HL-60 (cell line): ENCODE data around the gene RNF138.

ENCODE experiments used
- GABPA ChIP-seq: IDR thresholded peaks from 2 replicates; pipeline ENCODE4 v1.6.1; 2012; ENCODE audit warnings: low read depth
- POLR2AphosphoS5 ChIP-seq: IDR thresholded peaks from 2 replicates; pipeline ENCODE4 v1.6.1; 2012; ENCODE audit warnings: low read depth
- SPI1 ChIP-seq: IDR thresholded peaks from 2 replicates; pipeline ENCODE4 v1.6.1; 2012; ENCODE audit warnings: low read depth, mild to moderate bottlenecking, borderline replicate concordance
- TF ChIP-seq, protein P1 (sequence below): IDR thresholded peaks from one replicate; pipeline ENCODE4 v1.5.1; 2011; ENCODE audit warnings: low read length, control low read depth, inconsistent platforms; ENCODE audit not compliant: insufficient read depth
- TF ChIP-seq, protein P2 (sequence below): IDR thresholded peaks from 2 replicates; pipeline ENCODE4 v1.6.1; 2012; ENCODE audit warnings: low read depth; ENCODE audit not compliant: insufficient replicate concordance

DNA sequence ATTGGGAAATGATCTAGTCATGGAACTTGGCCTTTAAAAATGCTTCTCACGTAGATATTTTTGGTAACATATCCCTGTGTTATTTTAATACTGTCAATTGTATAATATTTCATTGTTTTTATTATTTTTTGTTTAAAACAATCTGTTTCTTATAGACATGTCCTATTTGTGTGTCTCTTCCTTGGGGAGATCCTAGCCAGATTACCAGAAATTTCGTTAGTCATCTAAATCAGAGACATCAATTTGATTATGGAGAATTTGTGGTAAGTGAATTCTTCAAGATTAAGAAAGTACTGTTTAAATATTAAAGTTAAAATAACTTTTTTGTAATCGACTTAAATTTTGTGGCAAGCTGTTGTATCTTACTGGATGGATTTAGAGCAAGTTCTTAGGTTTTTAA lies 34.9 kb downstream of the RNF138 start:
- no peak for TF ChIP-seq SPI1
- TF ChIP-seq, protein P1, sequence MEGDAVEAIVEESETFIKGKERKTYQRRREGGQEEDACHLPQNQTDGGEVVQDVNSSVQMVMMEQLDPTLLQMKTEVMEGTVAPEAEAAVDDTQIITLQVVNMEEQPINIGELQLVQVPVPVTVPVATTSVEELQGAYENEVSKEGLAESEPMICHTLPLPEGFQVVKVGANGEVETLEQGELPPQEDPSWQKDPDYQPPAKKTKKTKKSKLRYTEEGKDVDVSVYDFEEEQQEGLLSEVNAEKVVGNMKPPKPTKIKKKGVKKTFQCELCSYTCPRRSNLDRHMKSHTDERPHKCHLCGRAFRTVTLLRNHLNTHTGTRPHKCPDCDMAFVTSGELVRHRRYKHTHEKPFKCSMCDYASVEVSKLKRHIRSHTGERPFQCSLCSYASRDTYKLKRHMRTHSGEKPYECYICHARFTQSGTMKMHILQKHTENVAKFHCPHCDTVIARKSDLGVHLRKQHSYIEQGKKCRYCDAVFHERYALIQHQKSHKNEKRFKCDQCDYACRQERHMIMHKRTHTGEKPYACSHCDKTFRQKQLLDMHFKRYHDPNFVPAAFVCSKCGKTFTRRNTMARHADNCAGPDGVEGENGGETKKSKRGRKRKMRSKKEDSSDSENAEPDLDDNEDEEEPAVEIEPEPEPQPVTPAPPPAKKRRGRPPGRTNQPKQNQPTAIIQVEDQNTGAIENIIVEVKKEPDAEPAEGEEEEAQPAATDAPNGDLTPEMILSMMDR: no peak
- TF ChIP-seq GABPA: no peak
- TF ChIP-seq, protein P2, sequence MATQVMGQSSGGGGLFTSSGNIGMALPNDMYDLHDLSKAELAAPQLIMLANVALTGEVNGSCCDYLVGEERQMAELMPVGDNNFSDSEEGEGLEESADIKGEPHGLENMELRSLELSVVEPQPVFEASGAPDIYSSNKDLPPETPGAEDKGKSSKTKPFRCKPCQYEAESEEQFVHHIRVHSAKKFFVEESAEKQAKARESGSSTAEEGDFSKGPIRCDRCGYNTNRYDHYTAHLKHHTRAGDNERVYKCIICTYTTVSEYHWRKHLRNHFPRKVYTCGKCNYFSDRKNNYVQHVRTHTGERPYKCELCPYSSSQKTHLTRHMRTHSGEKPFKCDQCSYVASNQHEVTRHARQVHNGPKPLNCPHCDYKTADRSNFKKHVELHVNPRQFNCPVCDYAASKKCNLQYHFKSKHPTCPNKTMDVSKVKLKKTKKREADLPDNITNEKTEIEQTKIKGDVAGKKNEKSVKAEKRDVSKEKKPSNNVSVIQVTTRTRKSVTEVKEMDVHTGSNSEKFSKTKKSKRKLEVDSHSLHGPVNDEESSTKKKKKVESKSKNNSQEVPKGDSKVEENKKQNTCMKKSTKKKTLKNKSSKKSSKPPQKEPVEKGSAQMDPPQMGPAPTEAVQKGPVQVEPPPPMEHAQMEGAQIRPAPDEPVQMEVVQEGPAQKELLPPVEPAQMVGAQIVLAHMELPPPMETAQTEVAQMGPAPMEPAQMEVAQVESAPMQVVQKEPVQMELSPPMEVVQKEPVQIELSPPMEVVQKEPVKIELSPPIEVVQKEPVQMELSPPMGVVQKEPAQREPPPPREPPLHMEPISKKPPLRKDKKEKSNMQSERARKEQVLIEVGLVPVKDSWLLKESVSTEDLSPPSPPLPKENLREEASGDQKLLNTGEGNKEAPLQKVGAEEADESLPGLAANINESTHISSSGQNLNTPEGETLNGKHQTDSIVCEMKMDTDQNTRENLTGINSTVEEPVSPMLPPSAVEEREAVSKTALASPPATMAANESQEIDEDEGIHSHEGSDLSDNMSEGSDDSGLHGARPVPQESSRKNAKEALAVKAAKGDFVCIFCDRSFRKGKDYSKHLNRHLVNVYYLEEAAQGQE: no peak
- no peak for TF ChIP-seq POLR2AphosphoS5
